HG03103 (cell line): ENCODE measurements around the gene ZNF609.
"Not testable (repeated sequence)": the region's sequence is repeated elsewhere in the genome, so short reads cannot be mapped to it uniquely, and the experiment has no call there.

Experiments
- ATAC-seq: cut with Tn5 transposase; IDR thresholded peaks from one replicate; pipeline ENCODE4 v1.9.1; 2021; ENCODE audit warnings: low read depth; ENCODE audit not compliant: unreplicated experiment

Gene ZNF609

GRCh38 chr15:64618138-64618537 lies 157.8 kb downstream of the ZNF609 start:
- no peak for ATAC-seq

DNA sequence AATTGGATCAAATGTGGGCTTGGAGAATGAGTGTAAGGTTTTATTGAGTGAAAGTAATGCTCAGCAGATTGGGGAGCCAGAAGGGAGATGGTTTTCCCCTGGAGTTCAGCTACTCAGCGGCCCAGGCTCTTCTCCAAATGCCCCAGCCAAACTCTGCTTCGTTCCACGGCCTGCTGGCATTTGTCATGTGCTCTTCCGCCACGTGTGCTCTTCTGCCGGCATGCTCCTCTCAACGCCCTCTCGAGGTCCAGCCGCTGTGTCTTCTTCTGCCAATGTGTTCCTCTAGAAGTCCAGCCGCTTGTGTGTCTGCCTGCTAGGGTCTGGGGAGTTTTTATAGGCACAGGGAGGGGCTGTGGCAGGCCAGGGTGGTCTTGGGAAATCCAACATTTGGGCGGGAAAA lies 158.2 kb downstream of the ZNF609 start:
- no peak for ATAC-seq

DNA sequence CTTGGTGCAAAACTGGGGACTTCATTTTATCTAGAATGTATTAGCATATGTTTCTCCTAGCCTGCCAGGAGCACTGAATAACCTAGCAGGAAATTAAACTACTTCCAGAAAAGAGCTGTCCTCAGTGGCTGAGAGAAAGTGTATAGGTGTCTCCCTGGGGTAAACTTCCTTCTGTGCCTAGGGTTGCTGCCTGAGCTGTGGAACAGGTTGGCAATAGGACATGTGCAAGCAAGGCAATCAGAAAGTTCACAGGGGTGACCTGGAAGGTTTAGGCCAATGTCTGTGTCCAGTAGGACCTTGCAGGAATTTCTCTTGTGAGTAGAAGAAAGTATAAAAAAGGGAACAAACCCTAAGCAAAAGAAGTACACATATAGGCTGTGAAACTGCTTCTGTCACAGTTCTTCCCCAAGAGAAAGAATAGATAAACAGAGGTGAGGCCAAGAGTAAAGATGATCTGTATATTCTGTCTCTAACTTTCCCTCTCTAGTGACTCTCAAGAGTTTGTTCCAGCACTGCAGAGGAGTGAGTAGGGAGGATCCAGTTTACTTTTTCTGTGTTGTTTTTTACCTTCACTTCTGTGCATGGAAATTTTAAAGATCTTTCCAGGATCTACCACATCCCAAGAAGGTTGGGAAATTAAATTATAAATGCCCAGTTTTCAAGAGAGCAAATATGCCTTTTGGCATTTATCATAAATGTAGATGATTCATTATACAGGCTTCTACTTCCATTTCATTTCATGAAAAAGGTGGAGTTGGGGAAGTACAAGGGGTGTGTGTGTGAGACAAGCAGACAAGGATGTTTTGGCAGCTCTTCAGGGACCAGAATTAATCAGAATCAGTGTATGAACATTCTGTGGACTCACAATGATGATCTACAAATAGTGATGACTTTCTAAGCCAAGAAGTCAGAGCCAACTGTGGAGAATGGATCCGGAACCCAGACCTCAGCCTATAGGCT lies 159.8 kb downstream of the ZNF609 start:
- ATAC-seq = no peak

DNA sequence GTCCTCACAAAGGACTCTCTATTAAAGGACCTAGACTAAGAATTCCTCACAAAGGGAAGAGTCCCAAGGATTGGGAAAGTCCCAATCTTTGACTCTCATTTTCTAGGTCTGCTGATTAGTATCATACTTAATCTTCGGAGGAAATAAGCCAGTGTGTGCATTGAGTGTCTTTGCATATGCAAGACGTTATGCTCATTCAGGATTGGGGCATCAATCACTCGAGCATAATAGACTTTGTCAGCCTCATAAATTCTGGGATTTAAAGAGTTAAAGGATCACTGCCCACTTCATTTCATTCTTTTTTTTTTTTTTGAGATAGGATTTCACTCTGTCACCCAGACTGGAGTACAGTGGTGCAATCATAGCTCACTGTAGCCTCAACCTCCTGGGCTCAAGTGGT lies 160.7 kb downstream of the ZNF609 start:
- ATAC-seq = no peak

DNA sequence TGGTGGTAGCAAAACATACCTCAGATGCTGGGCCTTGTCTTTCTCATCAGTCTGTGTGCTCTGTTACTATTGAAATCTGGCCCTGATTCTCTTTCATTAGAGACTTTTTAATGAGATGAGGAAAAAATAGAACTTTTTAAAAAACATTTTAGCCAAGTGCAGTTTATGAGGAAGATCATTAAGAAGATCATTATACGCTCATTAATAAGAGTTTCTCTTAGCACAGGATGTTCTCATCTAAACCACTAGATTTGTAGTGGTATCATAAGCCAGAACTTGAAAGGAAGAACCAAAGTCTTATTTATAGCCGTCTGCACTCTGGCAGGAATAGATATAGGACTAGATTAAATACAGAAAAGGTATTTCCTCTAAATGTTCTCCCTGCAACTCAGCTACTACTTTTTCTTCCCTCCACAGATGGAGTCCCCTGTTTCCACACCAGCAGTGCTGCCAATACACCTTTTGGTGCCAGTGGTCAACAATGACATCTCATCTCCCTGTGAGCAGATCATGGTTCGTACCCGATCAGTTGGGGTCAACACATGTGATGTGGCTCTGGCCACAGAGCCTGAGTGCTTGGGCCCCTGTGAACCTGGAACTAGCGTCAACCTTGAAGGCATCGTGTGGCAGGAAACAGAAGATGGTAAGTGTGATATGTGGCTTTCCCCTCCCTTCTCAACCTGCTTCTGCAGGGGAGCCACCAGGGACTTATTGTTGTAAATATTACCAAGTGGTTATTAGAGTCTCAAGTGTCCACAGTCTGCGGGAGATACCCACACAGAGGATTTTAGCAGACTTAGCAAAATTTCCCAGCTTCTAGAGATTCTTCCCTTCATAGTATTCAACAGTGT lies 162.3 kb downstream of the ZNF609 start:
- ATAC-seq = peak; percentile 44

DNA sequence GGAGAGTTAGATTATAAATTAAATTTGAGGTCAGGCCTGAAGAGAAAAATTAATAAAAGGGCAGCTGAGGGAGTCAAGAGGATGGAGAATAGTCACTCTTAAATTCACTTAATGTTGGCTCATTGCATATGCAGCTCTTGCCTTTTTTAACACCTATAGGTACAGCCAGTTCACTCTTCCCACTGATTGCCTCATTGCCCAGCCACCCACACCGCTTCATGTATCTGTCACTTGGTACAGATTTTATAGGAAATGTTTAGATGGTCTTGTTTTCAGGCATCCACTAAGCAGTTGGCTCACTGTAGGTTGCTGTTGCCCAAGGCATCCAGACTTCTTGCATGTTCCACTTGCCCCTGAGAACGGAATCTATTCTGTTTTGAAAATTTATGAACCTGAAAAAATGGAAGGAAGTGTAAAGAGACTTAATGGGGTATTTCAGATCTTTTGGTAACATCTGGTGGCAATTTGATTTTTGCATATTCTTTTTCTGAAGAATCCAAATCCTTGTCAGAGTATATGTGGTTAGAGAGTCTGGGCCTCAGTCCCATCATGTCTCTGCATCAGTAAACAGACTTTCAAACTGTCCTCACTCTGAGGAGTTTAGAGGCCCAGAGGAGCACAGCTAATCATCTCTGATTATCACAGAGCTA lies 163.1 kb downstream of the ZNF609 start:
- ATAC-seq = no peak

- no peak for ATAC-seq
Observed at GRCh38 chr15:64624242-64624641, 163.9 kb downstream of the ZNF609 start.

GRCh38 chr15:64629063-64629462 lies 168.7 kb downstream of the ZNF609 start:
- ATAC-seq = no peak

DNA sequence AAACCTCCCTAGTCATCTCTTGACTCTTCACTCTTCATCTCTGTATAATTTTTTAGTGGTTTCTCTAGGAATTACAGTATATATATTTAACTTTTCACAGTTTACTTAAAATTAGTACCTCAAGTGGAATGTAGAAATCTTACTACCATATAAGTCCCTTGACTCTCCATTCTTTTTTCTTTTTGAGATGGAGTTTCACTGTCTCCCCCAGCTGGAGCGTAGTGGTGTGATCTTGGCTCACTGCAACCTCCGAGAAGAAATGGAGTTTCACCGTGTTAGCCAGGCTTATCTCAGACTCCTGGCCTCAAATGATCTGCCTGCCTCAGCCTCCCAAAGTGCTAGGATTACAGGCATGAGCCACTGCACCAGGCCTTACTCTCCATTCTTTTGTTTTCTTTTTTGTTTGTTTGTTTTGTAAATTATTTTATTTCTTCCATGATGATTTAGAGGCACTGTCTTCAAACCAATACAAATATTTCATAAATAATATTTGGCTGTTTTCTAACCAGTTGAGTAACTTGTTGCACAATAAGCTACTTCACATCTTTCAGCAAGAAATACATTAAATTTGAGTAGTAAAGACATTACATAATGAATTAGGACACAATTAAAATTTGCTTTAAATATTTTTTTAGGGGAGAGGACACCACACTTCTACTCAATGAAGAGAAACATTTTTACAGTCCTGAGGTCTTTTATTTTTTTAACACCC lies 170.2 kb downstream of the ZNF609 start:
- no peak for ATAC-seq

GRCh38 chr15:64632639-64633038 lies 172.3 kb downstream of the ZNF609 start:
- not testable (repeated sequence) for ATAC-seq

DNA sequence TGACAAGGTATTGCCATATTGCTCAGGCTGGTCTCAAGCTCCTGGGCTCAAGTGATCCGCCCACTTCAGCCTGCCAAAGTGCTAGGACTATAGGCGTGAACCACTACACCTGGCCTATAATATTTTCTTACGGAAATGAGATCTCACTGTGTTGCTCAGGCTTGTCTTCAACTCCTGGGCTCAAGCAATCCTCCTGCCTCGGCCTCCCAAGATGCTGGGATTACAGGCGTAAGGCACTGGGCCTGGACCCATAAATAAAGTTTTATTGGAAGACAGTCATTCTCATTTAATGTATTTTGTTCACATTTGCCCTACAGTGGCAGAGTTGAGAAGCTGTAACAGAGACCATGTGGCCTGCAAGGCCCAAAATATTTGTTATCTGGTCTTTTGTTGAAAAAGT lies 173.0 kb downstream of the ZNF609 start:
- no peak for ATAC-seq

- peak; percentile 66 for ATAC-seq
Observed at GRCh38 chr15:64634027-64634426, 173.6 kb downstream of the ZNF609 start.

GRCh38 chr15:64634576-64635498 lies 174.5 kb downstream of the ZNF609 start:
- peak; percentile 37 for ATAC-seq

DNA sequence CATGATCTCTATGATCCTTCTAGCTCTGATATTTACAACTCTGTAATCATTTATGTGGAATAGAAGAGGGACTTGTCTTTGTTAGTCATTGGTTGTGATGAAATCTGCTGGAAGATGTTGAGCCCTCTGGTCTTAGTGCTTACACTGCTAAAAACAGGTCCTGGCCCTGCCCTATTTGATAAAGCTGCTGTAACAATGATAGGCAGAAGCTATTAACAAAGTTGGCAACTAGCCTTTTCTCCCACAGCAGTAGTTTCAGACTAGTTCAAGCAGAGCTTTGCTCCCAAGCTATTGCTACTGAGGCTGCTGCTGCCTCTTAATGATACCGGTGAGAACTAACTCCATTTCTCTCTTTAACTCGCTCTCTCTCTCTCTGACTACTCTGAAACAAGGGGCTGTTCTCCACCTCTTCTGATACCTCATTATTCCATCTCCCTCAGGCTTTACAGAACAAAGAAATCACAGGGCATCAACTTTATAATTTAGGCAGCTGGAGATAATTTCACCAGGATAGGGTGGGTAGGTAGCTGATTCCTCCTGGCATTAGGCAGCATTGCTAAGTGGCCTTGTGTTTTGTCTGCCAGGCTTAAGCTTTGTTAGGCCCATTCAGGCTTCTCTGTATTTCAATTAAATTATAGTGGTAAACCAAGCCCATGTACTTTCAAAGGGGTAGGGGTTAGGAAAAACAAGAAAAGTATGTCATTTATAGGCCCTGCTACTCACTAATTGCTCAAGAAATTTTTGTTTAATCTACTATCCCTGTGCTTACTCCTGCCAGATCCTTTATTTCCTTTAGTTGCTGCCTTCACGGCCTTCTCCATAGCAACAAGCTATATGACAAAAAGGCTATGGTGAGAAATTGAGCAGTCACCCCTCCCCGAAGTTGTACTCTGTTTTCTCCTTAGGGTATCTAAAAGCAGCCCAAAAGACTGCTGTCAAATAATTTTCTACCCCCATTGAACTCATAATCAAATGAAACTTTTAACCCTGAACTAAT lies 175.4 kb downstream of the ZNF609 start:
- ATAC-seq = no peak

DNA sequence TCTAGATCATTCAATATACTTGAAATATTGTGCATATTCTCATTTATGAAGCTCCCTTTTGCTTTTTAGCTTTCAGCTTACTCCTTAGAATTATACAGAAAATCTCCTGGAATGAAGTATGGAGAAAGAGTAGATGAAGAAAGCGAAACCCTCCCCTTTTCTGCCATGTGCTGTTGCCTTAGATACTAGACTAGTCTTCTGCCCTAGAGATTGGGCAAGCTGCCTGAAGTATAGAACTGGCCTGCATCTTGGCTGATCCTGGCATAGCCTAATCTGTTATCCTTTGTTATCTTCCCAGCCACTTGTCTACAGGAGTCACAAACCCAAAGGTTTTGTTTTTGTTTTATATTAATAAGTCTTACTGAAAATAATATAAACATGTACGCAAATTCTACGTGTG lies 176.2 kb downstream of the ZNF609 start:
- no peak for ATAC-seq

DNA sequence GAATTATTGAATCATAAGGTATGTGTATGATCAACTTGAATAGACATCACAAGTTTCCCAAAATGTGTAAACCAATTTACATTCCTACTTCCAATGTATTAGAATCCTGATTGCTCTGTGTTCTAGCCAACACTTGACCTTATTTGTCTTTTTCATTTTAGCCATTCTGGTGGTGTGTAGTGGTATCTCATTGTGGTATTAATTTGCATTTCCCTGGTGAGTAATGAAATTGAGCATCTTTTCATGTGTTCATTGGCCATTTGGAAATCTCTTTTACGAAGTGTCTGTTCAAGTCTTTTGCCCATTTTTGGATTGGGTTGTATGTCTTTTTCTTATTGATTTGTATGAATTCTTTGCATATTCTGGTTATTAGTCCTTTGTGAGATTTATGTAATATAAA lies 177.0 kb downstream of the ZNF609 start:
- ATAC-seq = no peak

DNA sequence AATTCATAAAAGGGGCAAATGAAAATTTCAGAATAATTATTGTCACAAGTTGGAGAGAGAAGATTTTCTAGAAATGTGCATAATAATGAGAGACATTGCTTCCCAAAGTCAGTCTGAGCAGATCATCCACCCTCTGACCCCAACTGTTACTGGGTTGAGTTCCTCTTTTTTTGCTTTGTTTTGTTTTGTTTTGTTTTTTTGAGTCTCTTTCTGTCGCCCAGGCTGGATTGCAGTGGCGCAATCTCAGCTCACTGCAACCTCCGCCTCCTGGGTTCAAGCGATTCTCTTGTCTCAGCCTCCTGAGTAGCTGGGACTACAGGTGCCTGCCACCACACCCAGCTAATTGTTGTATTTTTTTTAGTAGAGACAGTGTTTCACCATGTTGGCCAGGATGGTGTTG lies 179.4 kb downstream of the ZNF609 start:
- not testable (repeated sequence) for ATAC-seq
